AG04450 (cell line): ENCODE results near the gene PPFIA4. TPM values are rescaled to one million over a fixed set of nuclear protein-coding genes. Genes with fewer than 3 reads are reported as not detected.

Source experiments
- CTCF ChIA-PET: fragments of 300-600, 350-600 bp; formaldehyde crosslinking; extraction: SDS; loops from one replicate; lab custom pipeline; 2022; ENCODE audit warnings: antibody characterized with exemption, inconsistent platforms; lab: Charles Lee
- POLR2A ChIA-PET: fragments of 350-600 bp; formaldehyde crosslinking; extraction: SDS; loops from one replicate; lab custom pipeline; 2021; ENCODE audit warnings: antibody characterized with exemption, inconsistent platforms; lab: Yijun Ruan, JAX
- DNase-seq: peaks from one replicate; pipeline ENCODE4 v3.0.0-alpha.2; 2011; ENCODE audit warnings: low read depth, low spot score
- H3K27ac ChIP-seq: one replicate; pipeline ENCODE4 v1.5.1; 2012; ENCODE audit warnings: low read depth, low read length, control low read depth
- H3K27me3 ChIP-seq: one replicate; pipeline ENCODE4 v1.6.0; 2012; ENCODE audit warnings: low read length; ENCODE audit not compliant: control insufficient read depth, insufficient read depth
- H3K4me3 ChIP-seq: 2 replicates; pipeline ENCODE4 v1.5.1; 2011; ENCODE audit warnings: mild to moderate bottlenecking, low read depth, low read length, control low read depth
- H3K9me3 ChIP-seq: 2 replicates; pipeline ENCODE4 v1.5.1; 2012; ENCODE audit warnings: low read length; ENCODE audit not compliant: control insufficient read depth, insufficient read depth
- CTCF ChIP-seq: IDR thresholded peaks from 2 replicates; pipeline ENCODE4 v1.5.1; 2011; ENCODE audit warnings: low read depth, low read length, control low read depth, inconsistent platforms
- polyA plus RNA-seq: library from polyadenylated mRNA; depleted of rRNA; stranded (reverse); fragments of >200 nt; gene quantifications from 2 replicates; pipeline ENCODE4 v1.2.3, GENCODE V29; 2011

Gene PPFIA4
- polyA plus RNA-seq, 1 experiment, result 0.82 TPM

GRCh38 chr1:203028784-203029553 is 2.7 kb downstream of the PPFIA4 start:
- no peak overlapping the region for H3K27ac ChIP-seq
- TF ChIP-seq CTCF, result no peak
- H3K27me3 ChIP-seq, result peaks cover 21% of the 10 kb centered on the region
- ChIA-PET CTCF (interaction anchor here (0.7 to 4.0 kb wide), 3 partner anchors 11 to 239 kb away, joined by 3 to 25 read pairs (median 22); no protein-coding TSS in a partner anchor), POLR2A (no interaction called here)
- DNase-seq, result no peak
- H3K9me3 ChIP-seq, result no peaks in the 10 kb centered on the region; the same call in 1 of the 2 replicates
- H3K4me3 ChIP-seq, result no peak overlapping the region

GRCh38 chr1:203031467-203031866 is 5.2 kb downstream of the PPFIA4 start:
- Histone ChIP-seq H3K9me3 (no peaks in the 10 kb centered on the region; the same call in 1 of the 2 replicates), H3K4me3 (no peak overlapping the region), H3K27me3 (peaks cover 22% of the 10 kb centered on the region), H3K27ac (no peak overlapping the region)
- no peak for TF ChIP-seq CTCF
- CTCF ChIA-PET, result no interaction called here
- POLR2A ChIA-PET, result no interaction called here
- no peak for DNase-seq

- peaks cover 4% of the 10 kb centered on the region for H3K27me3 ChIP-seq
- POLR2A ChIA-PET, result no interaction called here
- no peak for TF ChIP-seq CTCF
- no peak overlapping the region for H3K4me3 ChIP-seq
- CTCF ChIA-PET, result interaction anchor here (19.9 kb wide), 1 partner anchor 237 kb away, joined by 340 read pairs; no protein-coding TSS in a partner anchor
- H3K27ac ChIP-seq, result no peak overlapping the region
- no peaks in the 10 kb centered on the region; the same call in 1 of the 2 replicates for H3K9me3 ChIP-seq
- no peak for DNase-seq
Observed at GRCh38 chr1:203033287-203033686, 7.0 kb downstream of the PPFIA4 start.

- no peak overlapping the region for H3K4me3 ChIP-seq
- peaks cover 2% of the 10 kb centered on the region for H3K27me3 ChIP-seq
- H3K9me3 ChIP-seq, result no peaks in the 10 kb centered on the region; the same call in 1 of the 2 replicates
- ChIA-PET POLR2A (no interaction called here), CTCF (interaction anchor here (0.6 to 19.9 kb wide), 2 partner anchors 180 to 236 kb away, joined by 5 to 340 read pairs; no protein-coding TSS in a partner anchor)
- DNase-seq, result no peak
- TF ChIP-seq CTCF, result no peak
- no peak overlapping the region for H3K27ac ChIP-seq
Observed at GRCh38 chr1:203033917-203034316, 7.6 kb downstream of the PPFIA4 start.

- Histone ChIP-seq H3K9me3 (no peaks in the 10 kb centered on the region; the same call in 1 of the 2 replicates), H3K4me3 (no peak overlapping the region), H3K27ac (no peak overlapping the region), H3K27me3 (peaks cover 2% of the 10 kb centered on the region)
- no peak for TF ChIP-seq CTCF
- ChIA-PET CTCF (interaction anchor here (0.6 to 19.9 kb wide), 3 partner anchors 84 to 235 kb away, joined by 5 to 340 read pairs (median 10); no protein-coding TSS in a partner anchor), POLR2A (no interaction called here)
- no peak for DNase-seq
Observed at GRCh38 chr1:203034422-203035110, 8.3 kb downstream of the PPFIA4 start.
